MM.1S (cell line): ENCODE measurements around the gene SLC2A1.

Experiments used
- DNase-seq: peaks from one replicate; pipeline ENCODE4 v3.0.0-alpha.2; 2015
- H2AFZ ChIP-seq: fragments of 300-600 bp; sonication (generic); 2 replicates; pipeline ENCODE4 v1.6.0; 2016; ENCODE audit warnings: antibody characterized with exemption, low read length
- H3F3A ChIP-seq: fragments of 300-600 bp; sonication (generic); 2 replicates; pipeline ENCODE4 v1.6.1; 2016; ENCODE audit warnings: mild to moderate bottlenecking, antibody characterized with exemption, low read length, moderate library complexity, mixed read lengths; ENCODE audit not compliant: insufficient read depth
- H3K27ac ChIP-seq: fragments of 300-600 bp; sonication (generic); 2 replicates; pipeline ENCODE4 v1.5.1; 2016; ENCODE audit warnings: mild to moderate bottlenecking, low read length
- H3K27me3 ChIP-seq: fragments of 300-600 bp; sonication (generic); replicated peaks from 2 replicates; pipeline ENCODE4 v1.6.0; 2016; ENCODE audit warnings: low read length; ENCODE audit not compliant: insufficient read depth
- H3K36me3 ChIP-seq: fragments of 300-600 bp; sonication (generic); replicated peaks from 2 replicates; pipeline ENCODE4 v1.6.1; 2016; ENCODE audit warnings: mild to moderate bottlenecking, low read length, mixed read lengths; ENCODE audit not compliant: insufficient read depth
- H3K4me1 ChIP-seq: fragments of 300-600 bp; sonication (generic); 2 replicates; pipeline ENCODE4 v1.6.1; 2016; ENCODE audit warnings: low read length, mixed read lengths
- H3K4me2 ChIP-seq: fragments of 300-600 bp; sonication (generic); 2 replicates; pipeline ENCODE4 v1.6.0; 2016; ENCODE audit warnings: low read depth, low read length
- H3K4me3 ChIP-seq: fragments of 300-600 bp; sonication (generic); 2 replicates; pipeline ENCODE4 v1.5.1; 2016; ENCODE audit warnings: low read length, mixed read lengths
- H3K79me2 ChIP-seq: fragments of 300-600 bp; sonication (generic); 2 replicates; pipeline ENCODE4 v1.6.1; 2016; ENCODE audit warnings: mixed run types, low read length, mixed read lengths
- H3K9ac ChIP-seq: fragments of 300-600 bp; sonication (generic); 2 replicates; pipeline ENCODE4 v1.6.1; 2016; ENCODE audit warnings: low read length, mixed read lengths
- H3K9me2 ChIP-seq: fragments of 300-600 bp; sonication (generic); replicated peaks from 2 replicates; pipeline ENCODE4 v1.6.1; 2016; ENCODE audit warnings: mild to moderate bottlenecking, low read length, mixed read lengths; ENCODE audit not compliant: insufficient read depth
- H3K9me3 ChIP-seq: fragments of 300-600 bp; sonication (generic); replicated peaks from 2 replicates; pipeline ENCODE4 v1.6.1; 2016; ENCODE audit warnings: mild to moderate bottlenecking, low read length, mixed read lengths; ENCODE audit not compliant: insufficient read depth
- H4K20me1 ChIP-seq: fragments of 300-600 bp; sonication (generic); 2 replicates; pipeline ENCODE4 v1.6.1; 2016; ENCODE audit warnings: mild to moderate bottlenecking, low read length, moderate library complexity, mixed read lengths; ENCODE audit not compliant: insufficient read depth
- CTCF ChIP-seq: fragments of 300-600 bp; sonication (generic); IDR thresholded peaks from 2 replicates; pipeline ENCODE4 v1.5.1; 2016; ENCODE audit warnings: antibody characterized with exemption, low read length, mixed read lengths
- EZH2 ChIP-seq: fragments of 300-600 bp; sonication (generic); optimal IDR thresholded peaks from 2 replicates; pipeline ENCODE3; 2017; ENCODE audit warnings: low read depth, mild to moderate bottlenecking, antibody characterized with exemption, low read length, mixed read lengths
- EZH2phosphoT487 ChIP-seq: fragments of 300-600 bp; sonication (generic); IDR thresholded peaks from 2 replicates; pipeline ENCODE4 v1.6.1; 2018; ENCODE audit warnings: antibody characterized with exemption, low read length

Gene SLC2A1

GRCh38 chr1:42943728-42944127 is 14.9 kb downstream of the SLC2A1 start:
- Histone ChIP-seq H3K27ac (no peak overlapping the region), H3K79me2 (peaks cover 89% of the 10 kb centered on the region), H4K20me1 (no peaks in the 10 kb centered on the region), H3K36me3 (0 out of 2 replicates have a peak, but pooled peaks cover 2% of the 10 kb centered on the region), H3K4me3 (no peak overlapping the region), H3K9me2 (no peaks in the 10 kb centered on the region), H3K4me2 (no peak overlapping the region), H3K4me1 (0 out of 2 replicates have a peak, but pooled peaks cover 5% of the 10 kb centered on the region), H3F3A (no peaks in the 10 kb centered on the region), H3K9me3 (no peaks in the 10 kb centered on the region), H3K27me3 (no peaks in the 10 kb centered on the region), H2AFZ (no peak overlapping the region), H3K9ac (no peak overlapping the region)
- no peak for DNase-seq
- no peak for TF ChIP-seq CTCF

DNA sequence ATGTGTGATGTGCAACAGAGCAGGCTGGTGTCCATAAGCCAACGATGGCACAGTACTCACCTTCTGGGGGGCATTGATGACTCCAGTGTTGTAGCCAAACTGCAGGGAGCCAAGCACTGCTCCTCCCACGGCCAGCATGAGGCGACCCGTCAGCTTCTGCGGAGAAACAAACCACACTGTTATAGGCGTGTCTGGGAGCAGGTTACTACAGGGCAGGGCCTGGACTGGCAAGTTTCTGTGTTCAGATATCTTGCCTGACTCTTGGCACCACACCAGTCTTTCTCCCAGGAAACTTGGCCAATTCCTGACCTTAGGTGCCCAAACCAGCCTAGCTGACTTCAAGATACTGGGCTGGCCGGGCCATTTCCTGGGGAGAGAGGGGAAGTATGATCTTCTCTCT is 15.5 kb downstream of the SLC2A1 start:
- H3K4me3 ChIP-seq: no peak overlapping the region
- no peaks in the 10 kb centered on the region for H4K20me1 ChIP-seq
- H3K36me3 ChIP-seq: 0 out of 2 replicates have a peak, but pooled peaks cover 2% of the 10 kb centered on the region
- H3K27me3 ChIP-seq: no peaks in the 10 kb centered on the region
- TF ChIP-seq EZH2phosphoT487: no peak
- no peak for TF ChIP-seq CTCF
- TF ChIP-seq EZH2: no peak
- H3K9me2 ChIP-seq: no peaks in the 10 kb centered on the region
- DNase-seq: no peak
- H3K27ac ChIP-seq: no peak overlapping the region
- H3K79me2 ChIP-seq: peaks cover 88% of the 10 kb centered on the region
- no peak overlapping the region for H3K9ac ChIP-seq
- 0 out of 2 replicates have a peak, but pooled peaks cover 5% of the 10 kb centered on the region for H3K4me1 ChIP-seq
- H3K9me3 ChIP-seq: no peaks in the 10 kb centered on the region
- no peak overlapping the region for H2AFZ ChIP-seq
- no peaks in the 10 kb centered on the region for H3F3A ChIP-seq
- H3K4me2 ChIP-seq: no peak overlapping the region

DNA sequence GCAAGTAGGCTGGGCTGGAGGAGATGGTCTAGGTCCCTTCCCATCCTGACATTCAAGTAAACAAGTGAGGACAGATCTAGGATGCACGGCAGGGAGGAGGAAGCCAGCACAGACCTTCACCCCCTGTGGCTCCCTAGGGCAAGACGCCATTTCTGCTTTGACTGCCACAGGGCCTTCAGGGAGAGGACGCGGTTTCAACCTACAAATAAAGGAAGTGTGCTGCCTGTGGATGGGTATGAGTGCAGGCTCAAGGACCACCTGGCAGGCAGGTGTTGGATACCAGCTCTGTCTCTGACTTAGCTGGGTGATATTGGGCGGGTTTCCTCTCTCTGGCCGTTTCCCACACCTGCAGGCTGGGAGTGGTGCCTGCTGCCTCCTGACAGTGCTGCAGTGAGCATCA is 16.2 kb downstream of the SLC2A1 start:
- Histone ChIP-seq H3K27me3 (no peaks in the 10 kb centered on the region), H3K9ac (no peak overlapping the region), H3K79me2 (peaks cover 80% of the 10 kb centered on the region), H3F3A (no peaks in the 10 kb centered on the region), H3K4me2 (no peak overlapping the region), H3K27ac (no peak overlapping the region), H2AFZ (no peak overlapping the region), H3K4me3 (no peak overlapping the region), H3K4me1 (0 out of 2 replicates have a peak, but pooled peaks cover 5% of the 10 kb centered on the region), H3K9me3 (no peaks in the 10 kb centered on the region), H3K9me2 (no peaks in the 10 kb centered on the region), H3K36me3 (0 out of 2 replicates have a peak, but pooled peaks cover 2% of the 10 kb centered on the region), H4K20me1 (no peaks in the 10 kb centered on the region)
- DNase-seq: no peak
- TF ChIP-seq EZH2phosphoT487: no peak
- TF ChIP-seq CTCF: no peak
- no peak for TF ChIP-seq EZH2
